Femur (tissue), 1 donor: ENCODE results near the gene PAMR1.

ENCODE experiments used
- DNase-seq: peaks from one replicate; pipeline ENCODE4 v3.0.0-alpha.2; 2017

The PAMR1 gene

GRCh38 chr11:35433588-35433987 lies 91.8 kb downstream of the PAMR1 start:
- no peak for DNase-seq

- DNase-seq: no peak
Measured at GRCh38 chr11:35432464-35432863, 93.0 kb downstream of the PAMR1 start.

GRCh38 chr11:35427071-35427470 lies 98.3 kb downstream of the PAMR1 start:
- DNase-seq: peak; percentile 85

GRCh38 chr11:35426351-35426750 lies 99.1 kb downstream of the PAMR1 start:
- no peak for DNase-seq

- DNase-seq: no peak
Measured at GRCh38 chr11:35425603-35426212, 99.7 kb downstream of the PAMR1 start.

GRCh38 chr11:35424157-35424940 lies 101.1 kb downstream of the PAMR1 start:
- DNase-seq: no peak

GRCh38 chr11:35420371-35420770 lies 105.0 kb downstream of the PAMR1 start:
- DNase-seq: no peak

GRCh38 chr11:35419830-35420333 lies 105.5 kb downstream of the PAMR1 start:
- no peak for DNase-seq

- peak; percentile 64 for DNase-seq
Measured at GRCh38 chr11:35419184-35419829, 106.1 kb downstream of the PAMR1 start, which contains the start of gene SLC1A2. Gene SLC1A2, minus strand, starts transcription at chr11:35419558. Its CDS starts 592 bp downstream, at chr11:35418966.

- DNase-seq: no peak
Measured at GRCh38 chr11:35418282-35419183, 106.9 kb downstream of the PAMR1 start.

GRCh38 chr11:35415487-35415886 lies 109.9 kb downstream of the PAMR1 start:
- no peak for DNase-seq

- no peak for DNase-seq
Measured at GRCh38 chr11:35414776-35415175, 110.6 kb downstream of the PAMR1 start.

- DNase-seq: no peak
Measured at GRCh38 chr11:35414311-35414710, 111.1 kb downstream of the PAMR1 start.

GRCh38 chr11:35413598-35413997 lies 111.8 kb downstream of the PAMR1 start:
- DNase-seq: no peak

- DNase-seq: no peak
Measured at GRCh38 chr11:35412285-35412684, 113.1 kb downstream of the PAMR1 start.

GRCh38 chr11:35407041-35407440 lies 118.4 kb downstream of the PAMR1 start:
- no peak for DNase-seq

GRCh38 chr11:35404388-35404775 lies 121.0 kb downstream of the PAMR1 start:
- no peak for DNase-seq

- no peak for DNase-seq
Measured at GRCh38 chr11:35403765-35404387, 121.5 kb downstream of the PAMR1 start.

- no peak for DNase-seq
Measured at GRCh38 chr11:35402751-35403660, 122.4 kb downstream of the PAMR1 start.

- no peak for DNase-seq
Measured at GRCh38 chr11:35398881-35399280, 126.5 kb downstream of the PAMR1 start.

GRCh38 chr11:35394941-35395340 lies 130.5 kb downstream of the PAMR1 start:
- DNase-seq: no peak
